Ovary (tissue), 3 donors: ENCODE measurements around the gene CCDC7.
"Not testable (repeated sequence)": the region's sequence is repeated elsewhere in the genome, so short reads cannot be mapped to it uniquely, and the experiment has no call there.

Source experiments
- CTCF ChIP-seq, 3 donors: fragments of 450-650 bp in 2 of 3; fragments of 200-600 bp in 1 of 3; IDR thresholded peaks; one replicate each; pipeline versions ENCODE4 v1.5.1 to v1.8.0; 2016 to 2022; ENCODE audit warnings: antibody characterized with exemption in 3 of 3, mild to moderate bottlenecking in 1 of 3
- EP300 ChIP-seq: sonication (generic); formaldehyde crosslinking; IDR thresholded peaks from one replicate; pipeline ENCODE4 v1.6.1; 2017; ENCODE audit warnings: antibody characterized with exemption
- POLR2A ChIP-seq: fragments of 450-650 bp; IDR thresholded peaks from one replicate; pipeline ENCODE4 v1.6.1; 2017; ENCODE audit warnings: antibody characterized with exemption, mild to moderate bottlenecking, moderate library complexity
- donor health status: DM: no; HTN: no; CAD: no.

- TF ChIP-seq CTCF (IDR thresholded peaks at IDR 0.05); EP300; POLR2A: not testable (repeated sequence)
These were observed 164.6 kb downstream of the CCDC7 start for GRCh38 chr10:32610543-32610942.
